ENCODE measurements around the gene SRBD1.

- TF ChIP-seq POLR2A (IDR thresholded peaks at IDR 0.05) (no peak), POLR2AphosphoS5 (IDR thresholded peaks at IDR 0.05) (no peak), CTCF (IDR thresholded peaks at IDR 0.05) (no peak), EP300 (IDR thresholded peaks at IDR 0.05; ENCODE audit: low read depth) (no peak)
Measured at GRCh38 chr2:45591073-45591472, 20.0 kb downstream of the SRBD1 start.

Data from transverse colon (tissue), 4 donors.